Stimulated activated CD4-positive, alpha-beta T cell treated with anti-CD3 and anti-CD28 coated beads, Interleukin-1b, Interleukin-23, amount 100 ng/mL, for 24 hours (primary cell): ENCODE data around the gene ZBTB20.

Source experiments
- DNase-seq, 4 experiments: peaks; one replicate each; pipeline ENCODE4 v3.0.0-alpha.2; 2020; ENCODE audit warnings: low read depth in 4 of 4, low spot score in 1 of 4

ZBTB20 gene

DNA sequence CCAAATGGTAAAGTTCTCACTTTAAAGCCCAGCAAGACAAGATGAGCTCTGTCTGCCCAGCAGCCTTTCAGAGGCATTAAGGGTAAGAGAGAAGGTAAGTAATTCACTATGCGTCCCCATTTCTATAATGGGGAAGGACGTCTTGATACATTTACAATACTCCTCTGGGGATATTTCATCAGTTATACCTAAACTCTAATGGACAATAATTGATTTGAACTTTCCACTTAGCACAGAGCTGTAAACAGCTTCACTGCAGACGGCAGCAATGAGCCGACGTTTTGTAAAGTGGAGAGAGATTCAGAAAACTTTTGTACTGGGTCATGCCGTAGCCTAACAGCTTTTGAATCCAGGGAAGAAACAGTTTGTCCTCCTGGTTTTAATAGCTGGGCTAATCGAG, 725.9 kb downstream of the ZBTB20 start:
- DNase-seq = no peak

DNA sequence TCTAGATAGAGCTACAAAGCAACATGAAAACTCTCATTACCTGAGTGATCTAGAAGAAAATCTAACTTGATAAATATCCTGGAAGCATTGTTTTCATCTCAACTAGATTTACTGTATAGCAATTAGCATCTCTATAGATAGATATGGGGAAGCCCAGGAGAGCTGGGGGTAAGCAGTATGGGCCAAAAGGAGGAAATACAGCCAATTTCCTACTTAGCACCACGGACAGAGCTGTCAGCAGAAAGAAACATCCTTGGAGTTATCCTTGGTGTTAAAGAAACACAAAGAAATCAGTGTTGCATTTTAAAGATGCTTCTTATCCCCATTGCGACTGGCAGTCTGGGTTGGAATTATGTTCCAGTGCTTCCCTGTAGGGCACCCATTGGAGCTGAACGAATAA, 727.0 kb downstream of the ZBTB20 start:
- no peak for DNase-seq

DNA sequence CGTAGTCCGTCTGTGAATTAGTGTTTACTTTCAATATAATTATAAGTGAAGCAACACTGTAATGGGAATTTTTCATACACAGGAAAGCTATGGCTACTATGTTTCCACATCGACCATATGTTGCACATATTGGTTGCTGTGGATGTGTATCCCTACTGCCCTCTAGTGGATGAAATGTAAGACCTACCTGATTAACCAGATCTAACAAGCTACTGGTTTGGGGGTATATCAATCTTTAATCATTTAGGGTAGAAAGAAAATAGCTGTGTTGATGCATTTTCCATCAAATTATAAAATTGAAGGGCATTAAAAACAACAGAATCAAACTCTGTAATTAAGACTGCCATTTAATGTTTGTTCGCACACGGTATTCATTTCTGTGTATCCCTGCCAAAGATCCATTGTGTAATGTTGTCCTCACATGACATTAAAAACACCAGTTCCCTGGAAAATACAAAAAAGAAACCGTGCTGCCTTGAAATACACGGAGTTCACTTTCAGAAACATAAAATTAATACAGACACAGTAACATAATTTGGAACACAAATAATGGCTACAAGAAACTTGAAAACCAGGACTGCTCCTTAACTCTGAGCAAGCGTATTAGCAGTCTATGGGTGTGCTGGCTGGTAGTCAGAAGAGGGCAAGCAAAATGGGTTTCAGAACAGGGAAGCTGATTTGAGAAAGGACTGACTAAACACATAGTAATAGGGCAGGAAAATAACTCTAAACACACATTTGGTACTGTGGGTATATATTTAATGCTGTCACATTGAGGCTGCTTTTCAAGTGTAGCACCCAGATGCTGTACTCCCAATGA, 728.2 kb downstream of the ZBTB20 start:
- no peak for DNase-seq

DNA sequence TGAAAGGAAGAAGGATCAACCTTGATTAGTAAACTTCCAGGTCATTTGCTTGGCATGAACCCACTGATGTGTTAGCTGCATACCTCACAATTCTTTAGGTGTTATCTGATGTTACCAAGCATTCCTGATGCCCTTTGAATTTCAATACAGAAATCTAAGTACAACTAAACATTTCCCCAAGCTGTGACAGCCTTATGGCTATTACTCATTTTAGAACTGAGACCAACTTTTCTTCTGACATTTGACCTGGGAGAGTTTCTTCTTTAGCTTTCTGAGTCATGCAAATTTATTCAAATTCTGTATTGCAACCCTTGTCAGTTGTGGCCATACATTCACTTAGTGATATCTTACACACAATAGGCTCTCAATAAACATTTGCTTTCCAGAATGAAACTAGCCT, 729.0 kb downstream of the ZBTB20 start:
- DNase-seq = no peak

DNA sequence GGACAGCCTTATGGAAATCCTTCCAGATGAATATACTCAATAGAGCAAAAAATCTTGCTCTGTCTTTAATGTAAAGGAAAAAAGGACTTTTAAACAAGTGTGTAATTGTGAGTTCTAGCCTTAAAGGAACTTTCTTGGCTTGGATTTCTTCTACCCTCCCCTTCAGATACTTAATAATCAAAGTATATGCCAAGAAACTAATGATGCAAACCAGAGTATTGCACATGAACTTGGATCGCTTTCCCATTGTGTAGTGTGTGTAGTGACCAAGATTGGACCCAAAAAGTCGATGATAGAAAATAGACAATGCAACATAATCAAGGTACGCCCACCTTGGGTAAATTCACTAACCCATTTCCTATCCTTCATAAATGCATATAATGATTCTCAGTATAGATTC, 729.4 kb downstream of the ZBTB20 start:
- no peak for DNase-seq

DNA sequence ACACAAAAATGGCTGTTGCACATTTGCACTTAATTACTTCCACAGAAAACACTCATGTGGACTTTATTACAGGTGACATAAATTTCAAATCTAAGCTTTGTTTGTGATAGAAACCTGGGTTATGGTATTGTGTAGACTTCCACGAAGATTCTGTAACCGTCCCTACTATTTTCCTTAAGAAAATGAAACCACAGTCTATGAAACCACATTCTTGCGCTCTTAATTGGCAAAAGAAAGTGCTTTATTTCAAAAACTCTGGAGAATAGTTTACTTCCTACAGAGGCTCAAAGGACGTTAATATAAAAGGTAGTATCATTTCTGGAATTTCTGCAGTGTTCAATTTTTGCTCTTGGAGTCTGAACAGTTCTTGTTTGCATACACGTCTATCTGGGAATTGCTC, 729.8 kb downstream of the ZBTB20 start:
- no peak for DNase-seq

DNA sequence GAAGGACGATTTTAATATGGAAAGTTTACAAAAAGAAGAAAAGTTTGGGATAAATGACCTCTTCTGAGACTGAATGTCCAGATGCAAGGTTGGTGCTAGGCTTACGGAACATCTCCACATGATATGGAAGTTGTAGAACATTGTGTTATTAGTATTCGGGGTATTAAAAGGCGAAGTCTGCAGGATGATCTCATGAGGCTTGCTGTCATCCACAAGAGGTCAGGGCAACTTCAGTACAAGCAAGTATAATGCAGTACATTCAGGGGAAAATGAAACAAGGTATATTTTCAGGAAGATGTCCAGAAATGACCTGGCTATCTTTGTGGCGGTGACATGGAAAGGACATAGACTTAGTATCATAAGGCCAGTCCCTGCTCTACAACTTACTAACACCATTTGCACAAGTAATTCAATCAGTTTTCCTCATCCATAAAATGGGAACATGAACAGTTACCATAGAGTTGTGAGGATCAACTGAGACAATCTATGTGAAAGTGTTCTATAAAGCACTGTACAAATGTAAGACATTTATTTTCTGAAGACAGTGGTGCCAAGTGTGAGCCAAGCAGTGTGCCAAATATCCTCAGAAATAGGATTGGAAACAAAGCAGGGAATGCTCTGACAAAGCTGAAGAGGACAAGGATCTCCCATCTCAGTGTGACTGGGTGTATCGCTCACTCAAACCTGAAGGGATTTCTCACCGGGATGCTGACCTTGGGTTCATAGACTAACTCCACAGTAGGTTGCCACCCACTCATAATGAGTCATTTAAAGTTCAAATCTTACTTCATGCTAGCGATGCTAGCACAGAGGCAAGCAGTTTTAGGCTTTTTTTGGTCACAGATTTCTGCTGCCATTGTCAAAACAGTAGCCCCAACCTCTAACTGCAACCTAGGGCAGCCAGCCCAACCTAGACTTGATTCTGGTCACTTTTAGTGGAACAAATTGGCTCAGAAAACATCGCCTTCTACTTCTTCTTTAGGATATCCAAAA, 735.0 kb downstream of the ZBTB20 start:
- peak in 1 of 4 experiments; percentile 9 for DNase-seq

DNA sequence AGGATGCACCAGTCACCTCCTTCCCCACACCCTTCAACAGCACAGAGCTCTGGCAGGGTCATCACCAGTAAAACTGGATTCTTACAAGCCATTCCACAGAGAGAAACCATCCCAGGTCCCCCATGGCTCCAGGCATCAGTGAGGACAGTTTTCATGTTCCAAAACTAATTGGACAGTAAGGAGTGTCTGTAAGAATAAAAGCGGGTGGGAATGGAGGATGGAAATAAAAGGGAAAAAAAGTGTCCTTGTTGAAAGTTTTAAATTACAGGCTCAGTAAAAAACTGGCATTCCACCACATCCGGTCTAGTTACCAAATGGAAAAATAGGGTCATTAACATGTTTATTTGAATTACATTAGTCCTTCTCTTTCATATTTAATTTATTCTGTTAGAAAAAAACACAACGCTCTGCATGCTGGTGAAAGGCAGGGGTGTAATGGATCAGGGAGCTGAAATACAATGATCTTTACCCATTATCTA, 735.9 kb downstream of the ZBTB20 start:
- no peak for DNase-seq

DNA sequence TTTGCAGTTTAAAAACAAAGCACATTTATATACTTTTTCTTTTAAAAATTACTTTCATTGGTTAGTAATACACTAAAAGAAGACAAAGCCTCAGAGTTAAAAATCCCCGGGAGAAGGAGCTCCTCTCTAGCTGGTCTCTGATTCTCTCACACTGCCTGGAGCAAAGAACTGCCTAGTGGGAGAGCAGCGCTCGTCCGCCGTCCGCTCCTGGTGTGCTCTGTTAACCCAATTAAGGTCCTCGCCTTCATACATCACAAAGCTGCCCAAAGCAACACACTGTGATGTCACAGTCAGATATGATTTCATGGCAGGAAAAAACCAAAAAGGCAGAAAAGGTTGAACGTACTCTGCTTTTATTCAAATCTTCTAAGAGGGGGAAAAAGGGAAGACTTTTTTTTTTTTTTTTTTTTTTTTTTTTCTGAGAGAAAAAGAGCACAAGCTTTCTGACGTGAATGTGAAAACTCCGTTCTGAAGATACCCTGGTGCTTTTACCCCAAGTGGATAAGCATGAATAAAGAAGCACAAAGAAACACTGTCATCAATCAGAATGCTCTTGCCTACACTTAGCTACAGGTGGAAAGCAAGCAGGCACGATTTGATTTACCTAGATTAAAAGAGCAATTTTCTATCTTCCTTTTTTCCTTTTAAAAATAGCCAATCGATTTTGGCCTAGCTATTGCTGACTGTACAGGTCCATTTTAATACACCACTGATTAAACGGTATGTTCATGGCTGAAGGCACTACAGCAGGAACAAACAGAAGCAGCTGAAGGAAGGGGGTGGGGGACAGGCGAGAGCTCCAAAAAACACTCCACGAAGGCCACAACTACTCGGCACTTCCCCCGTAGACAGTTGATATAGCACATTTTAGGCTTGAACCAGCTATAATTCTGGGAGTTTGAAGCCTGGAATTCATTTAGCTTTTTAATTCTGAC, 738.1 kb downstream of the ZBTB20 start:
- DNase-seq = no peak

DNA sequence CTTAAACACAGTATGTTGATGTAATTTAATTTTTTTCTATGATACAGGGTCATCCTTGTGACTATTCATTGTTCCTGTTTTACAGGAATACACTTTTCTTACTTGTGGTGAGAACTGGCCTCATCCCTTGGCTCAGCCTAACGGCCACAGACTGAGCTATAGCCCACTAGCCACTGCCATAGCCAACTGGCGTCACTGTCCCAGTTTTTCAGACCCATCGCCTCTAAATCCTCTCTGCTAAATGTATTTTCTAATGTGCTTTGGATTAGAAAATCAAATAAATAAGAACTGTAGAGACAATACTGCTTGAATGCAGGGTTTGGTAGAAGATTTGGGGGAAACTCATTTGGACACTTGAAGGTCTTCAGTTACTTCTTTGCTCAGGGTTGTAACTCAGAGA, 740.2 kb downstream of the ZBTB20 start:
- DNase-seq = no peak

DNA sequence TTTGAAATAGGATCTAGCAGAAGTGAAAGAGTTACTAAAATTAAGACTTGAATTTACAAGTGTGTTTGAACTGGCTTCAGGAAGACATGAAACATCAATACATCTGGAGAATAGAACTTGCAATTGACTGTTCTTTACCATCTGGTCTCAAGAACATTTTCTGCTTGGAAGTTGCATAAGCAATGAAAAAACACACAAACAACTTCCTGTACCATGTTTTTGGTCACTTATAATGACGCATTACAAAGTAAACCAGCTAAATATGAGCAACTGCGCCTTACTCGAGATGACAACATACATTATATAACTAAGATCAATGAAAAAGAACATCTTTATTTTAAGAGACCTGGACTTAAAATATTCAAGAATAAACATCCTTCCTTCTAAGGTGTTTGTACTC, 740.8 kb downstream of the ZBTB20 start:
- no peak for DNase-seq

DNA sequence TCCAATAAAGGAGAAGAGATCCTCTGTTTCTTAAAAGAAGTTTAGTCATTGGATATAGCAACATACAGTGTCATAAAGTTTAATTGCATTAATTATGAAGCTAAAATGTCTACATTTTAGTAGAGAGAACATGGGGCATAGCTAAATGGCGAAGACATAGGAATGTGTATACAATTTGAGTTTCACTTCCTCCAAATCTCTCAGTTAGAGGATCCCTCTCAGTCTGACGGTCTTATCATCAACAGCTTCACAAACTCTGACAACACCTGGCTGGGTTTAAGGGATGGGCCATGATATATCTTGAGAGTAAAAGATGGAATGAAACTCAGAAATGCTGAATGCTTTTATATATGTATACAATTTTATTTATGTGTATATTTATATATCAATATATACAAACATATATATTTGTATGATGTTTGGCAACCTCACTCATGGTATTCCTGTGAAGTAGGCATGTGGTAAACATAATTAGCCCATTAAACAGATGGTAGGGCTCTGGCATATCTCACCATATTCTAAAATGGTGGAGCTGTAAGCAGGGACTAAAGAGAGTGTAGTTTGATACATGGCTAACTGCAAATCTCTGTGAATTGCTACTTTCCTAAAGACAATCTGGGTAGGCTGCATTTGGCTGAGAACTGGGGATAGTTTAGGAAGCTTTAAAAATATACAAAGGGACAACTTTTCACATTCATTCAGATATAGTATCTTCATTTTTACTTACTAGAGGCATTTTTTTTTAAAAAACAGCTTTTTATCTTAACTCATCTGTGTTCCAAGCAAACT, 741.7 kb downstream of the ZBTB20 start:
- DNase-seq = no peak

DNA sequence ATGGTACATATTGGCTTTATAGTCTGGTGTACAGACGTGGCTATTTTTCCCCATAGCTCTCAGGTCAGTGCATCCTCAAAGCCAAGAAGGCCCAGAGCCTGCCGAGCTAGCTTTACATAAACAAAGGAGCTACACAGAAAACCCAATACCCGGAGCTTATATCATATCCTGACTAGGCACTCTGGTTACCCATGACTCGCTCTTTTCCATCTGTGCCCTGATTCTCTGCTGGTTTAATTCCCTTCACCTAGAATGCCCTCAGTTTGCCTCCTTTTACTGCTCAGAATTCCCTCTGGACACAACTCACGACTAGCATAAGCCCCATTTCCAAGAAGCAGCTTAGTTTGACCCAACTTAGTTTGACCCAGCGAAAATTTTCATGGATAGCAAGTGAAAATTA, 742.5 kb downstream of the ZBTB20 start:
- no peak for DNase-seq

DNA sequence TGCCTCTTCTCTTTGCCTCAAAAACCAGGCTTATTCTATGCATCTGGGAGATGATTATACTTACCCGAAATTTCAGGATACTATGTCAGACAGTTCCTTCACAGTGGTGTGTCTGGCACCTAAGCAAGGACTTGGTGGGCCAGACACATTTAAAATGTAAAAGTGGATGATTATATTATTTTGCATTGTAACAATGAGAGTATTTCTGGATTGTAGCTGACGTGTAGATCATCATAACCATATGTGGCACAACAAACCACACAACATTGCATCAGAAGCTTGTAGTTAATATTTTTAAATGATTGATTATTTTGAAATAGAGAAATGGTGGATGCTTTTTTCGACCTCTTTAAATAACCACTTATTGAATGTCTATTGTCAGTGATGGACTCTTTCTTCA, 744.2 kb downstream of the ZBTB20 start:
- no peak for DNase-seq

DNA sequence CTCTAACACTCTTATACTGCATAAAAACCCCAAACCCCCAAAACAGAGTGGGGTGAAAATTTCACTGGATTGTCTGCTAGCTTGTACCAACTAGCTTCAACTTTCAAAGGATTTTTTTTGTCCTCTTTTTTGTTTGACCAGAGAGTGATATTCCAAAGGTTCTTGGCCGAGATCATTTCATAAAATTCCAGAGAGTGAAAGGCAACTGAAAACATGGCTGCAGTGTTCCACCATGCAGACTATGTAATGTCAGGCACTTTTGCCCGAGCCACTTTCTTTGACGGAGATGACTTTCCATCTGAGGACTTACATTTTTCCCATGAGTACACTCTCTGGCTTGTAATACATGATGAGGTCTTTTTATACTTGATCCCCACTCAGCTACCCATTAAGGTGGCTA, 745.7 kb downstream of the ZBTB20 start:
- DNase-seq = no peak

DNA sequence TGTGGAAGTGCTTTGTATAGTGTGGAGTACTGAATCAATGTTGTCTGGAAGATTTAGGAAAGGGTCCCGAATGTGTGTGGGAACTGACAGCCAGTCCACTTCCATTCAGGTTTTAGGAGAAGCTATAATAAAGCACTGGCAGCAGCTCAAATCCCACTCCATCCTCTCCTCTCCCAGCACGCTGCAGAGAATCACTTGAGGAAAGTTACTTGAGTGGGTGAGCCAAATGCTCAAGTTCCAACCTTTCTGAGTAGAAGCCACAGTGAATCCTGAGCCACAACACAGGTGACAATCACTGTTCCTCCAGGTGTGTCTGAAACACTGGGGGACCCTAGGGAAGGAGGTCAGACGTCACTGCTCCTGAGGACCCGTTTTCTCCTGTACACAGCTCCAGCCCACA, 746.7 kb downstream of the ZBTB20 start:
- DNase-seq = no peak

DNA sequence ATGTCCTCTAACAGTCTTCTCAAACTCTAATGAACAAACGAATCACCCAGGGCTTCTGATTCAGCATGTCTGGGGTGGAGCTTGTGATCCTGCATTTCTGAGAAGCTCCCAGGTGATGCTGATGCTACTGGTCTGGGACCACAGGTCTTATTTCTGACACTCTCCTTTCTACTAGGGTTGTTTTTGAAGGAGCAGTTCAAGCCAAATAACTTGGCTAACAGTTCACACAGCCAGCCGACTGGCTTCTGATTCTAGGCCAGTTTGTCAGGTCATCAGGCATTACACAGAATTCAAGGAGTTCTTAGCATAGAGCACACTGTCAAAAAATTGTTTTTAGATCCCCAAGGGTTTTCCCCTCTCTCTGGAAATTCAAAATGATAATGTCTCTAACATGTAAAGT, 752.5 kb downstream of the ZBTB20 start:
- DNase-seq = no peak

DNA sequence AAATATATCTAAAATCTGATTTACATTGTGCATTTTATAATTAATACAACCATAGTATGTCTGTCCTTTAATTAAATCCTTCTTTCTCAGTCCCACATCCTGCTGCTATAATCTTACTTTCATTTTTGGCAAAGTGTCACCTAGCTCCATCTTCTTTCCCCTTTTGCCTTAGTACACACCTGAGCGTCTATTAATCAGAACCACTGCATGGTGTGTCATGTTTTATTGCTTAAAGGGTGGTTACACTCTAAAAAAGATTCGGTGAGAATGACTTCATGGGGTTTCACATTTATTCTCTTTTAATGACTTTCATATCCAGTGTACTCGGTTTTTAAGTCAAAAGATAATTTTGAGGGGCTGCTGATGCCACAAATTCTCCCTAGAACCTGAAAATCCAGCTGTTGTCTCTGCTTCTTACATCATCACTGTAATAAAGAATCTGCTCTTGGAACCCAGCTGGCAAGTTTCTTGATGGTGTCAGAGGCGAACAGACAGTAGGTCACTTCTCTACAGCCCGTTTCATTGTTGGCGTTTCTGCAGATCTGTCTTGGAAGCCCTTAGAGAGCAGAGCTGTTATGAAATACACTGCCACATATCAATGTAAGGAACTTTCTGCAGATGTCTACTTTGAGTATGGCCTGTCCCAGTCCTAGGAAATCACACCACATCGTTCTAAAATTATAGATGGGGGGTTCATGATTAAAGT, 753.6 kb downstream of the ZBTB20 start:
- DNase-seq = no peak

DNA sequence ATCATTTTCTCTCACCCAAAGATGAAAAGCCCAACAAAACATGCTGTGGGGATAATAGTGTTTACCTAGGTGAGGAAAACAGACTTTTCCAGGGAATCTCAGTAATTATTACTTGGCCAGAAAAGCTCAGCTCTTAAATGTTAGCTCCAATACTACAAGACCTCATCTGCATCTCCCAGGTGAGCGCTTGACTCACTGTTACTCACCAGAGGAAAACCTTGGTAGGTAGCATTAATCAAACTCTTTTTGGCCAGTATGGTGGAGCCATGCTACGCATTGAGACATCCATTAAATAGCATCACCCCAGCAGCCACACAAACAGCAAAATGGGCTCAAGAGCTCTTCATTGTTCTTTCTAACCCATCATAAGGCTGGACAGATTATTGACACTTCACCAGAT, 754.3 kb downstream of the ZBTB20 start:
- DNase-seq = no peak

DNA sequence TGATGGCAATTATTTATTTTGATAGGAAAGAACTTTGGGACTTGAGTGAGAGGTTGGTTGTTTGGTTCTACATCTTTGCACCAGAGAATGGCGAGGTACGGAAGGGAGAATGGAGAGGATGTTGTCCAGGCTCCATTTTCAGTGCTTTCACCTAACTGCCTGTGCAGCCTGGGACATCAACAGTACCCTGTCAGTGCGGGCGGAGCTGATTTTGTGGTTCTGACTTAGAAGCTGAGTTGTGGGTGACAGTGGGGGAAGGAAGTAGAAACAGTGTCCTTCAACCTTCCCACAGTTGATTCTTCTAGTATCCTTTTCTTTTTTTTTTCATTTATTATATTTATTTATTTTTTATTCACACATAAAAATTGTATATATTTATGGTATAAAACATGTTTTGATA, 757.9 kb downstream of the ZBTB20 start:
- no peak for DNase-seq
